ENCODE measurements around the gene SDHA.
"Not testable (repeated sequence)": the region's sequence is repeated elsewhere in the genome, so short reads cannot be mapped to it uniquely, and the experiment has no call there.

- not testable (repeated sequence) for TF ChIP-seq CTCF (IDR thresholded peaks at IDR 0.05); POLR2A (IDR thresholded peaks at IDR 0.05; ENCODE audit: low read depth); EP300 (IDR thresholded peaks at IDR 0.05); POLR2AphosphoS5 (IDR thresholded peaks at IDR 0.05)
Observed at GRCh38 chr5:296207-296606, 78.1 kb downstream of the SDHA start.

All from esophagus muscularis mucosa (tissue), 4 donors.